ENCODE data around the gene NT5C1A.

Gene NT5C1A

DNA sequence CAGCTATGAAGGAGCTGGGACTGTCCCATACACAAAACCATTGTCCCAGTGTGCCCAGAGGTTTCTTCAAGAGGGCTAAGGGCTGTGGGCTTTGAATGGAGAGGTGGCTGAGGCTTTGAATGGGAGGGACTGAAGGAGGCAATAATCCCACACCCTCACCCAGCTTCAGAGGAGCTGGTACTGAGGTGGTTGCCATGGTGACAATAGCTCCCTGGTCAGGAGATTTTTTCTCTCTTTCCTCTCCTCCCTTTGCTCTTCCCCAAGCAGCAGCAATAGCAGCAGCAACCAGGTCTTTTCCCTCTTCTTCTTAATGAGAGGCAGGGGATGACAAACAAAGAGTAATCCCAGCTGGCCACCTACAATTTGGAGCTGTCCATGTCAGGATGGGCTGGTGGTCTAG, 17.7 kb upstream of the NT5C1A start:
- DNase-seq (ENCODE audit: low read depth), result no peak

DNA sequence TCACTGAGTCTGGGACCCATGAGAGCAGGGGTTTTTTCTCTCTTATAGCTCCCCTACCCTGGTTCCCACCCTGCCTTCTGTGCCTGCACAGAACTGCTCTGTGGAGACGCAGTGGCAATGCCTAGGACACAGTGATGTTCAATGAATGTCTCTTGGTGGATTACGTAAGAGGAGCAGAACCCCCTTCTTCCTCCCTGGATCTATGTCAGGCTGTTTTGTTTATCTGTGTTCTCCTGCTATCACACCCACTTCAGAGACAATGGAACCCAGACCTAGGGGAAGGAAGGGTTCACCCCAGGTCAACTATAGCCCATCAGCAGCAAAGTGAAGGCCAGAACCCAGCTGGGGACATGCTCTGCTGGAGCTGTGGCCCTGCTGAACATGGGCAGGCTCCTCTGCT, 17.3 kb upstream of the NT5C1A start:
- no peak for DNase-seq (ENCODE audit: low read depth)

DNA sequence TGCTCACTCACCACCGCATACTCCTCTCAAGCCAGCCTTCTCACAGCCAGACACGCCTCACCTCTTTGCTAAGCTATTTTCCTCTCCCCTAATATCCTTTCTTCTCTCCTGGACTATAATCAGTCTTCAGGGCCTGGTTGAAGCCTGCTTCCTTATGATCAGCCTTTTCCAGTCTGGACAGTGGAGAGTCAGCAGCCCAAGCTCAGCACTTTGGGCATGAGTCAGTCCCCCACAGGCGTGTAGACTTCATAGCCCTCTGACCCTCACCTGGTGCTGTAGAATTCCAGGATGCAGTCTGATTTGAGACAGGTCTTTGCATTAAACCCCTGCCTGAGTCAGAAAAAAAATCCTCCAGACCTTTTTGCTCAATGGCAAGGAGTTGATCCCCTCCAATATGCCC, 16.8 kb upstream of the NT5C1A start:
- DNase-seq (ENCODE audit: low read depth), result no peak

DNA sequence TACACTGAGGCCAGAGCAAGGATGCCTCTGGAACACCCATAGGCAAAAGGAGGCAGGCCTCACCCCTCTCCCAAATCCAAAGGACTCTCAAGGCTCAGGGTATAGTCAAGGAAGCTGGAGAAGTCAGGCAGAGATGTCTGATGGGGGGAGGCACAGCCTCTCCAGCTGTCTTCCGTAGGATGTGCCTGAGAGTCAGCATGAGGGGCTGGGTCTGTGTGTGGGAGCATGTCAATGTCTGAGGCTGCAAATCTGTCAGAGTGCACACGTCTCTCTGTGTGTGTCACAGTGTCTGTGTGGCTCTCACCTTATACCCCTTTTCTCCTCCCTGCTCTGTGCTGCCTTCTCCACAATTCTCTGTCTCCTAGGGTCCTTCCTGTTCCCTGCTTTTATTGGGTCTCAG, 15.3 kb upstream of the NT5C1A start:
- DNase-seq (ENCODE audit: low read depth), result no peak

DNA sequence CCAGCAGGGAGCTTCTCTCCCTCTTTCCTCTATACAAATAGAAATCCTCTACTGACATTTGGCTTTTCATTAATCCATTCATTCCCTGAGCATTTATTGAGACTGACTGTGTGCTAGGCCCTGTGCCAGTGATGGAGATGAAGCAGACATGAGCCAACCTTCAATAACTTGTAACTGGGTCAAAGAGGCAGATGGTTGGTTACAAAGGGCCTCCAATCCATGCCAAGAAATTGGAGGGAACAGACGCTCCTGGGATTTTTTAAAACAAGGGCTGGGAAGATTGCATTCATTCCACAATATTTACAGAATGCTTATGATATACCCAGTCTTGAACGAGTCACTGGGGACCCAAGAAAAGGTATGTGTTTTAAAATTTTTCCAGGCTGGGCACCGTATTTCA, 13.2 kb upstream of the NT5C1A start:
- no peak for DNase-seq (ENCODE audit: low read depth)

DNA sequence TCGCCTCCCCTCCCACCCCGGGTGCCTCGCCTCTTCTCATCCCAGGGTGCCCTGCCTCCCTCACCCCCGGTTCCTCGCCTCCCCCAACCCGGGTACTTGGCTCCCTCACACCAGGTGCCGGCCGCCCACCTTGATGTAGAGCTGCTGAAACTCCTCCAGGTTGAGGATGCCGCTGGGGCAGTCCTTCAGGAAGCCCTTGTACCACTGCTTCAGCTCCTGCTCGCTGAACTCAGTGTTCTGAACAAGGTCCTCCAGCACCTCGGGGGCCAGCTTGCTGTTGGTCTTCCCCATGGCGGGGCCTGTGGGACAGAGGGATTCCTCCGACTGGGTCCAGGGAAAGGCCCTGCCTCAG, 12.4 kb upstream of the NT5C1A start:
- no peak for DNase-seq (ENCODE audit: low read depth)

DNA sequence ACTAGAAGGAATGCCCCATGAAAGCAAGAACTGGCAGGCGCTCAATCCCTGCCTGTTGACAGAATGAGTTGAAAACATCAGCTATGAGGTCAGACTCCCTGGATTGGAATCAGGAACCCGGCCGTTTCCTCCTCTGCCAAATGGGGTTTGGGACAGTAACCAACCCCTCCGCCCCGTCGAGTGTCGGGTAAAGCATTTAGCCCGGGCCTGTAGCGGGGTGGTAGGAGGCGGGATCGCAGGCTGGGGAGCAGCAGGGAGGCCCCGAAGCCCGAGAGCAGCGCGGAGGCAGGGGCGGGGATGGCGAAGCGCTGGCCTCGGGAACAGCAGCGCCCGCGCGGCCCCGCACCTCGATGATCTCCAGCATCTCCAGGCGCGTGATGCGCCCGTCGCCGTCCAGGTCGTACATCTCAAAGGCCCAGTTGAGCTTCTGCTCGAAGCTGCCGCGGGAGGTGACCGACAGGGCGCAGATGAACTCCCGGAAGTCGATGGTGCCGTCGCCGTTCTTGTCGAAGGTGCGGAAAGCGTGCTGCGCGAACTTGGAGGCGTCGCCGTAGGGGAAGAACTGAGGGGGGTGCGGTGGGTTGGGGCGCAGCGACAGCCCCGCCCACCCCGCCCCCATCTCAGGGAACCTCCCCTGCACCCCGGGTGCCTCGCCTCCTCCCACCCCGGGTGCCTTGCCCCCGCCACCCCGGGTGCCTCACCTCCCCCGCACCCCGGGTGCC, 11.8 kb upstream of the NT5C1A start:
- DNase-seq (ENCODE audit: low read depth), result no peak

DNA sequence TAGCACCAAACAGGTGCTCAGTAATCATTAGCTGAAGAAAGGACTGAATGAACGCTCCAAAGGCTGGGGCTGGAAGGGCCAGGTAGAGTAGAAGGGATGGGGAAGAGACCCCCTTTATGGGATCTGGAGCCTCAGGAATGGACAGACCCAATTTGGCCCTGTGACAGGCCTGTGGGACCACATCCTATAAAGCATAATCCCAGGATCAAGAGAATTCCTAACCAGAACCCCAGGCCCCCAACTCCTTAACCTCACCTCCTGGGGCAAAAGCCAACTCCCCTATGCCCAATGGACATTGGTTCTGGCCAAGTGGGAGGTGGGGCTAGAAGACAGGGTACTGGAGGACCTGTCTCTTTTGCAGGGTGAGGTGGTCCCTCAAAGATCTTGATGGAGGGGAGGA, 10.1 kb upstream of the NT5C1A start:
- no peak for DNase-seq (ENCODE audit: low read depth)

DNA sequence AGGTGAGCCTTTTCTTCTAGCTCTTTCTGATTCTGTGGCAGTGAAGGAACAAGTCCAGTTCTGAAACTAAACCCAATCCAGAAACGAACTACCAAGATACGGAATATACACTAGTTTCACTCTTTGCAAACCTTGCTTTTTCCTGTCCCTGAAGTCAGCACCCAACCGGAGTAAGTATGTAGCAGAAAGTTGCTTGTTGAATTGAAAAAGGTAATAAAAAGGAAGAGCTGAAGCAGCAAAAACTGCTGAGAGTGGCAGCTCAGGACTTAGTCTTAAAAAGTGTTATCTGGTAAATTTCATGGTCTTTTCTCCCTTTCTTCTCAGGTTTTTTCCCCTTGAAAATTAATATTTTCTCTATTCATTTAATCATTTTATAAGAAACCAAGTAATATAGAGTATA, 9.4 kb upstream of the NT5C1A start:
- no peak for DNase-seq (ENCODE audit: low read depth)

DNA sequence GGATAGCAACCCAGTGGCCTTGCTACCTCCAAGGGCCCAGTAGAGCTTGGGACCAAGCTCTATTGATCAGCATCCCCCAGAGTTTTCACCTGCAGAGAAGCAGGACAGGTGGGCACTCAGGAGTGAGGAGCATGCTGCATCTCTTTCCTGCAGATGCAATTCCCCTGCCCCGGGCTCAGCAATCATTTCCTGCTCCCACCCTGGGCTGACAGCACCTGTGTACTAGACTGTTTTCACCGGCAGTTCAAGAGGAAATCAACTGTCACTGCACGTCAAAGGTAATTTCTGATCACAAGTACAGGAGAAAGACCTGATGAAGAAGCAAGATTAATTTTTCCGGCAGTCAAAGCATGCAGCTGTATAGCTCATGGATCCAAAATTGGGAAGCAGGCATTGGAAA, 8.8 kb upstream of the NT5C1A start:
- DNase-seq (ENCODE audit: low read depth), result no peak

DNA sequence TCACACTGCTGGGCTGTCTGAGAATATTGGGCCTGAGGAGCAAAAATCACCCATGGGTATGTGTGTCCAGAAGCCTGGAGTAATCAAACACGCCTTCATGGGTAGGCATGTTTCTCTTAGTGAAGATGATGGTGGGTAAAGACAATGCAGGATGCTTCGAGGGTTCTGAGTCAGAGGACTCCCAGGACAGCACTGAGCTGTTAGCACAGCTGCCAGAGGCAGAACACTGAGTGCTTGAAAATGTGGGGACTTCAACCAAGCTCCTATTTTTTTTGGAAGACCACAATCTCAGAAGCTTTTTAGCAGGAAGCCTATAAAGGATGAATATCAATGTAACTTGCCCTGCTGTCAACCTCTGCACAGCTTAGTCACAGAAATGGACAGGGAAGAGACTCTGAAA, 7.9 kb upstream of the NT5C1A start:
- DNase-seq (ENCODE audit: low read depth), result no peak

DNA sequence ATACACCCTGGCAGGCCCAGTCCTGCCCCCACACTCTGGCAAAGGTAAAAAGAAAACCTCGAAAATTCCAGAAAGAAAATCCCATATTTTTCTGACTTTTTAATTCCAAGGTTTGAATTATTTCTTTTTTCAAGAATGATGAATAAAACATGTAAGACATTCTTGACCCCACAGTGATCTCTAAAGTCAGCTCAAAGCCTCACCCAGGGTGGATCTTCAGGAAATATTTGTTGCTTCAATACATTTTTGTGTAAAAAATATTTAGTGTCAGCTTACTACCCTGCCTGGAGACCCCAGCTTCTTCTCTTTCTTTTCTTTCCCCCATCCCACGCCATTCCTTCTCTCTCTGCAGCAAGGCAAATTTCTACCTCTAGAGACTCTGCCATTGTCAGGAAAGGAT, 7.0 kb upstream of the NT5C1A start:
- no peak for DNase-seq (ENCODE audit: low read depth)

DNA sequence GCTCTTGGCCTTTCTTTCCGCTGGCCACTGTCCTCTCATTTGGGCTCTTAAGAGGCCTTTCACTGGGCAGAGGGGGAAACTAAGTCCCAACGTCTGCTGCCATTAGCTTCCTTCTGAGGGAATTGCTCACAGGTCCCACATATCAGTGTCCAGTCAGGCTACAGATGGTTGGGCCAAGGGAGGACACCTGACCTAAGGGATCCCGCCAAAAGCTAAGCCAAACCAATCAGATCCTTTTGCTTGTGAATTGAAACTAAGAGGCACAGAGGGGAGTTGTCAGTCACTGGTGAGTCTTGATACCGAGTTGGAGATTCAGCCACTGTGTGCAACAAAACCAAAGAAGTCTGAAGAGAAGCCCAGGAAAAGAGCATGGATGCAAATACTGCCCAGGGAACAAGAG, 5.7 kb upstream of the NT5C1A start:
- no peak for DNase-seq (ENCODE audit: low read depth)

DNA sequence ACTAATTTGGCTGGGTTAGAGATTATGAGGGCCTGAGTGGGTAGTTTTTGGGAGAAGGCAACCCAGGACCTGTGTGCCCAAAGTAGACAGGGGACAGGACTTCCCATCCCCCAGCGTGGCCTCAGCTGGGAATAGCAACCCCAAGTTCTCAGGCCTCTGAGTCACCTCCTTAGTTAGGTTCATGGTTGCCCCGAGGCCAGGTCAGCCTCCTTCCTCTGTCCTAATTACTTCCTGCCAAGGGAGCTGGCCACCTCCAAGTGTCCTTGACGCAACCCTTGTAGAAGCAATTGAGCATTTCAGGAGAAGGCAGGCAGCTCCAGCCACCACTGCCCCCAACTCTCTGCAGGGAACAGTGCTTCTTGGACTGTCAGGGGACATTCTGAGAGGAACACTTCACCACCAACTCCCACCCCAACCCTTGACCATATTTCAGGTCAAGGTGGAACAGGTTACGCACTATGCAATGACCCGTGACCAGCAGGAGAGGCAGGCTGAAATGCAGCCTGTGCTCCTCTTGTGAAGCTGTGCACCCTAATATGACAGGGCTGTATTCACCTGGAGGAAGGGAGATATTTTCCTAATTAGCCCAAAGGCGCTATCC, 5.1 kb upstream of the NT5C1A start:
- DNase-seq (ENCODE audit: low read depth), result no peak

DNA sequence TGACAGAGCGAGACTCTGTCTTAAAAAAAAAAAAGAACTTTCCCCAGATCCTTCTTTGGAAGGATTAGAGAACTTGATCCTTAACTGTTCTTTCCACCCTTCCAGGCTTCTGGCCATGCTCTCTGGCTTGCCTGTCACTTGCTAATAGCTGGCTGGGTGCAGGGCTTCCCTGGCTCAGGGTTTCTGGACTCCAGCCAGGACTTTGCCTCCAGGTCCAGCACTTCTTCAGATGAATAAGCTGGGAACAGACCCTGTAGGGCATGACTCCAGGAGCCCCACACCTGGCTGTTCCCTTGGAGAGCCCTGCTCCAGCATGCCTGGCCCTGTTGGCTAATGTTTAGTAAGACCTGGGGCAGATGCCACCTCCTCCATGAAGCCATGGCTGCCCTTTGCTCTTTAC, 3.3 kb upstream of the NT5C1A start:
- no peak for DNase-seq (ENCODE audit: low read depth)

DNA sequence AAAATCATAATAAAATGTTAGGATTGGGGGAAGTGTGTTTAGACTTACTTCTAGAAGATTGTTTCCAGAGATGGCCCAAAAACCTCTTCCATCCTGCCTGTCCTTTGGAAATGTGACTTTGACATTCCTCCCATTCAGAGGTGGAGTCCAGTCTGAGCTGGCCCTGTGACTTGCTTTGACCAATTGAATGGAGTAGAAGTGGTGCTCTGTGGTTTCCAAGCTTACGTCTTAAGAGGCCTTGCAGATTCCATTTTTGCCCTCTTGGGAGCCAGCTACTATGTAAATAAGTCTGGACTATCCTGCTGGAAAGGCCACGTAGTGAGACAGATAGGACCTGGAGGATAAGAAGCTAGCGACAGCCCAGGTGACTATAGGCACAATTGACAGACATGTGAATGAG, 1.3 kb upstream of the NT5C1A start:
- no peak for DNase-seq (ENCODE audit: low read depth)

DNA sequence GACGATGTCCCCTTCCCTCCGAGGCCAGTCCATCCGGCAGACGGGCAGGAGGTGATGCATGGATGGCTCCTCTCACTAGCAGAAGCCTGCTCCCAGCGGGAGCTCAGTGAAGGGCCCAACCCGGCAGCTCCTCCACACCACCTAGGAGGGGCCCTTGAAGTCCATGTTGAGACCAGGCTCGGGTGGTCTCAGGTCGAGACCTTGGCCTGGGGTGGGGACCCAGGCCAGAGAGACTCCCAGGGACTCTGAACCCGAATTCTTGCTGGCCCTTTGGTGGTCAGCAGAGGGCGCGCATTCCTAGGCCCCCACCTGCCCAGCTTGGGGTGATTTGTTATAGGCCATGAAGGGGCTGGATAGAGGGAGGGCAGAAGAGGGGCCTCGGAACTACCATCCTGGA, 642 bp upstream of the NT5C1A start:
- DNase-seq (ENCODE audit: low read depth), result no peak

DNA sequence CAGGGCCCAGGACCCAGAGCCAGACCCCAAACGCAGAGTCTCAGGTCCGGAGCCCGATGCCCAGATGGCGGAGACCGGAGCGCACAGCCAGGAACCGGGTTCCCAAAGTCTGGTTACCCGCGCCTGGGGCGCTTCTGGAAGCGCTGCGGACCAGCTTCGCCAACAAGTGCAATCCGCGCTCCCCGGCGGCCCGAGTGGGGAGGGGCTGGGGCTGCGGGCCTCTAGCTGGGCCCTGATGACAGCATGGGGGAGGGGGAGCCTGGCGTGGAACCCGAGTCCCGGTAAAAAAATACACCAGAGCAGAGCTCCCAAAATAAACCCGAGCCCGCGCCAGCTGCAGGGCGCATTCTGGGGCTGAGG, 494 bp downstream of the NT5C1A start:
- no peak for DNase-seq (ENCODE audit: low read depth)

DNA sequence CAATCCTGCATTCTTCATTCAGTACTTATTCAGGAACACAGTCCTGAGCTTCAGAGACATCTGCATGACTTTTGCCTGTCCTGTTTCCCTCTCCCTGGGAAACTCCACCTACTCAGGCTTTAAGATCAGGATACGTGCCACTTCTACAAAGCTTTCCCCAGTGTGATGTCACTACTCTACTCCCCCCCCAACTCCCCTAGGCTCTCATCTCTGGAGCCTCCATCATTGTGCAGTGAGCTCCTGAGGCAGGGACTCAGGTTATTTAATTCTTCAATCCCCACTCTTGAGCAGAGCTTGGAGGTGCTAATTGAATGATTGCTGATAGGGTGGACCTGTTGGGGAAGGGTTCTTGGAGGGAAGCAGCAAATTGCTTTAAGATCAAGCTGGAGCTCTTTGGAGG, 1.2 kb downstream of the NT5C1A start:
- no peak for DNase-seq (ENCODE audit: low read depth)

DNA sequence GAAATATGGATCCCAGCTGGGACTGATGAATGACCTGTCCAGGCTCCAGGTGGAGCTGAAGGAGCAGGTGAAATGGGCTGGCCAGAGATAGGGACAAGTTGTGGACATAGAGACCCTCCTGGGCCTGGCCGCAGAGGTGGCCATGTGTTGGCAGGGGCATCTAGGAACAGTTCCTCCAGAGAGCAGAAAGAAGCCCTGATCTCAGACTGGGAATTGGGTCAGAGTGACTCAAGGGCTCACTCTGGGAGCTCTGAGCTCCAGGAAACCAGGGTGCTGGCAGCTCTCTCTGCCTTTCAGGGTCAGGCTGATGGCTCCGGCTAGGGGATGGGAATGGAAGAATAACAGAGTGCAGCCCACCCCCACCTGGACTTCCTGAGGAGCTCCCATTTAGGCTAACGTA, 3.0 kb downstream of the NT5C1A start:
- no peak for DNase-seq (ENCODE audit: low read depth)

DNA sequence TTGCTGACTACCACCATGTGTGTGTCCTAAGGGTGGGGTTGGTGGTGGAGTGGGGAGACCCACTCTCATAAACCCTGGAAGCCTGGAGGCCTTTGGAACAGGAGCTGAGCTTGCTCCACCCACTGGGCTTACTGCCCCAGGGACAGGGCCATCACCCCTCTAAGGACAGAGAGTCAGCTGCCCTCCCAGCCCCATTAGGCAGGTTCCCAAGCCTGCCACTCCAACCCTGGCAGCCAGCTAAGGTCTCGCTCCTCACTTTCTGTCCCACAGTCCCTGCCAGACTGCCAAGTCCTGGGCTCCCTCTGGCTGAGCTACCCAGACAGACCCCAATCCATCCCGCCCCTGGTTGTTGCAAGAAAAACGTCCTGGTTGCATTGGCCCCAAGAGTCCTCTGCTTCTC, 3.8 kb downstream of the NT5C1A start:
- no peak for DNase-seq (ENCODE audit: low read depth)

DNA sequence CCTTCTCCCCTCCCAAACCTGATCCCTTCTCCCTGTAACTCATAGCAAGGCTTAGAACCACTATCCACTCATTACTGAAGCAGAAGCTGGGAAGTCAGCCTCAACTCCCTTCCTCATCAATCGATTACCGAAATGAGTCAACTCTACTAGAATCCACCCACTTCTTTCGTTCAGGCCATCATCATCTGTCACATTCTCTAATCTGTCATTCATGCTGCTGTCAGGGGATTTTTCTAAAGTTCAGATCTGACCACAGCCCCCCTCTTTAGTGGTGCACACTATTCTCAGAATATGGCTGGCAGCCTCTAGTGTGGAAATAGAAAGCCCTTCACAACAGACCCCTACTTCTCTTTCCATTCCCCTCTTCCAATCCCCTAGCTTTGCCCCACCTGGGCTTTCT, 5.1 kb downstream of the NT5C1A start:
- DNase-seq (ENCODE audit: low read depth), result peak; percentile 41

DNA sequence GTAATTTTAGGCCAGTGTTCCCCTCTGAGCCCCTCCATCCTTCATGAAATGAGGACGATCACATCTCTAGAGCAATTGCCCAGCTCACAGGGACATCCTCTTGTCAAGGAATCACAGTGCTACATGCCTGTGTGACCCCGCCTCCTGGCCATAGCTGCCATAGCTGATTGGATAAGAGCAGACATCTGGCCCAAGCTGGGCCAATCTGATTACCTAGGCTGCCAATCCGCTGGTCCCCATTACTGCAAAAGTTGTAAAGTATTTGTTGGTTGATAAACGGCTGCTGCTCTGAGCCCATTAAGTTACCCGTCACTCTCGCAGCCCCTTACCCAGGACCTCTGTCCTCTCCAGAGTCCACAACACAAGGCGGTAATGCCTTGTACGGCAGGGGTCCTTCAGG, 8.3 kb downstream of the NT5C1A start:
- DNase-seq (ENCODE audit: low read depth), result no peak

DNA sequence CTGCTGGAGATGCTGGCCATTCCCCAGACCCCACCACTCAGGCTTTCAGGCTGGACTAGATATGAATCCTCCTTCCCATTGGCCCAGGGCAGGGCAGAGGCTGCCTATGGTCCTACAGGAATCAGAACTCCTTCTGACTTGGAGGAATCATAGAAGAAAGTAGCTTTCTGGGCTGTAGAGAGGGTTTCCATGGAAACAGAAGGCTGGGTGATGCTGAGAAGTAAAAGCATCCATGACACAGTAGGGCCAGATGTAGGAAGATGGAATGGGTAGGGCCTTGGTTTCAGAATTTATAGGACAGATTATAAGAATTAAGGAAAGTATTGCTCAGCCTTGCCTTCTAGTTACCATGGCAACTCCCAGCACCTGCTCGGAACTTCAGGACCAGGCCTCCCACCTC, 9.0 kb downstream of the NT5C1A start:
- no peak for DNase-seq (ENCODE audit: low read depth)

DNA sequence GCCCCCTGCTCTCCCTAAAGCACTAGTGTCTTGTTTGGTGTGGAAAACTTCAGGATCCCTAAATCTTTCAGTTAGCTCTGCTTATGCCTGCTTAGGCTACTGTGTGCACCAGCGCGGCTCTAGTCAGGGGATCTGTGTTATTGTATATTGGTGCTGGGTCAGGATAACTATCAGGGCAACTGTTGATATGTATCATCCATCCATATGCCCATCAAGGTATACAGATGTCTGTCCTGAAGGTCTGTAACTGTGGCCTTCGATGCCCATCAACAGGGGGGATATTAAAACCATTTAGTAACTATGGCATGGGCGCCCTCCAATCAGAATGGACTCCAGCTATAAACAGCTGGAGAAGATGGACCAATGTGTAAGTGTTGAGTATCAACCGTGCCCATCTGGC, 12.4 kb downstream of the NT5C1A start:
- DNase-seq (ENCODE audit: low read depth), result no peak

All from activated T-cell treated with anti-CD3 and anti-CD28 coated beads for 24 hours (primary cell).